Measurements from ENCODE around the gene RNF225.
A peak's percentile ranks its signal among the peaks of the same experiment; 100 is the strongest.

RNF225 gene

DNA sequence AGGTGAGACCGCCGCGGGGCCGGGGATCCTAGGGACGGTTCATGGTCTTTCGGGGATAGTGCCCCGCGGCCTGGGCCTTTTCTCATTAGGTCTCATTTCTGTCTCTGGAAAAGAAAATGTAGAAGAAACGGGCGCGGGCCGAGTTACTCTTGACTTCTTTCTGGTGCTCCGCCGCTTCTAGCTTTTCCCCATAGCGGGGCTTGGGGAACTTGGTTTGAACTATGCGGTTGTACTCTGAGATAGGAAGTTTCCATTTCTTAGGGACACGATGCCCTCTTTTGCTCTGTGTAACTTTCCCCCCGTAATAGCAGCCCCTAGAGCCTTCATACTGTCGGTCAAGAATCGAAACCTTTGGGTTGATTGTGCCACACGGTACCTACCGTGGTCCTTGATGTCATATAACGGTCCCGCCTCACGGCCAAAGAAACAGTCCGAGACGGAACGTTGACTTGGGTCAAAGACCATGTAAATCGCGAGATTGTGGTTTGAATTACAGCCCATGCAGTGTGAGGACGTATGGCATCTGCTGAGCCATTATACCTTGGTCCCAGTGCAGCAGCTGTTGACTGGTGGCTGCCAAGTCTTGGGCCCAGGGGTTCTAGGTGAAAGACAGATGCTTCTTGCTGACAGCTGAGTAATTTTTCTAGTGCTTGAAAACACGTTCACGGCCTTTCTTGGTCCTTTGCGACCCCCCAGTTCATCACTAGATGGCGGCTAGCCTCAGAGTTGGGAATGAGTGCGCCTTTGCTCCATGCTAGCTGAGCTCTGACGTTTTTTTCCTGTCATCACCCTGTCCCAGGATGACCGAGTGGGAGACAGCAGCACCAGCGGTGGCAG is 7.9 kb upstream of the RNF225 start:
- no peak overlapping the region for H2AK5ac ChIP-seq (ENCODE audit: low read depth, low read length)
- no peak overlapping the region for H2BK15ac ChIP-seq (ENCODE audit: low read length)
- peak overlapping the region; percentile 95 for H3K23ac ChIP-seq (ENCODE audit: low read depth, low read length, poor library complexity)
- no peak for DNase-seq (ENCODE audit: low spot score)
- H2AFZ ChIP-seq (ENCODE audit: low read length) = peak overlapping the region; percentile 32
- H3K4me3 ChIP-seq (ENCODE audit: low read length in 2 of 2) = peak overlapping the region; percentile 60 to 86
- no peak overlapping the region for H4K91ac ChIP-seq (ENCODE audit: low read depth, low read length, poor library complexity)
- peak overlapping the region; percentile 33 for H3K18ac ChIP-seq (ENCODE audit: low read length)
- no peak overlapping the region for H4K8ac ChIP-seq (ENCODE audit: low read depth, low read length)
- H3K79me1 ChIP-seq (ENCODE audit: low read depth, low read length) = peaks cover 13% of the 10 kb centered on the region
- H3K9me3 ChIP-seq (replicated peaks in 1 of 2; ENCODE audit: control insufficient read depth in 2 of 2, insufficient read depth in 1 of 2, low read depth in 1 of 2, low read length in 2 of 2) = no peaks in the 10 kb centered on the region
- H3K4me1 ChIP-seq (ENCODE audit: control insufficient read depth in 2 of 2, insufficient read depth in 1 of 2, low read depth in 1 of 2, low read length in 2 of 2) = peaks cover 11 to 17% of the 10 kb centered on the region in 2 donors
- H3K14ac ChIP-seq (ENCODE audit: low read length) = peak overlapping the region; percentile 94
- no peak overlapping the region for H2BK120ac ChIP-seq (ENCODE audit: low read depth, low read length)
- no peak overlapping the region for H3K27ac ChIP-seq (replicated peaks; ENCODE audit: low read length)
- peak overlapping the region; percentile 98 for H3K4me2 ChIP-seq (ENCODE audit: insufficient read depth, low read length, poor library complexity, severe bottlenecking)
- no peak overlapping the region for H2BK12ac ChIP-seq (ENCODE audit: low read length)
- no peaks in the 10 kb centered on the region for H3K27me3 ChIP-seq (ENCODE audit: control insufficient read depth in 3 of 3, insufficient read depth in 3 of 3, low read depth in 1 of 3, low read length in 3 of 3)
- H2BK5ac ChIP-seq (ENCODE audit: low read length) = no peak overlapping the region
- peak overlapping the region; percentile 97 for H3K9ac ChIP-seq (ENCODE audit: low read depth, low read length, poor library complexity)
- H3K4ac ChIP-seq (ENCODE audit: low read length) = no peak overlapping the region
- H3K36me3 ChIP-seq (replicated peaks in 1 of 2; ENCODE audit: control insufficient read depth in 2 of 2, insufficient read depth in 2 of 2, low read length in 2 of 2) = peaks cover 16 to 44% of the 10 kb centered on the region in 2 donors
- WGBS, 2 donors (ENCODE audit: extremely low coverage in 2 of 2, insufficient read length in 2 of 2, insufficient replicate concordance in 1 of 2) = no CpG with 5 or more reads among the region's 39 CpGs

DNA sequence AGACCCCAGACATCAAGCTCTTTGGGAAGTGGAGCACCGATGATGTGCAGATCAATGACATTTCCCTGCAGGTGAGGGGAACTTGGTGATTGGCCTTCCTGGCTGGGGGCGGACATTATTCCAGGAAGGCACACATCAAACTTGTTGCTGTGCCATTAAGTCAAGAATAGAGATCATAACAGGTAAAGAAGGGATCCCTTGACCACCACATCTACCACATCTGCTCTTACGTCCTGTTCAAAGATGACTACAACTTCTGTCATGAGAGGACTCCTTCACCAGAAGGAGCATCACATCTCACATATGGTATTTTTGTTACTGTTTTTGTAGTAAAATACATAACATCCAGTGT is 7.3 kb upstream of the RNF225 start:
- Histone ChIP-seq H3K79me1 (ENCODE audit: low read depth, low read length) (peaks cover 16% of the 10 kb centered on the region), H4K91ac (ENCODE audit: low read depth, low read length, poor library complexity) (no peak overlapping the region), H4K8ac (ENCODE audit: low read depth, low read length) (no peak overlapping the region), H2BK5ac (ENCODE audit: low read length) (no peak overlapping the region), H3K9me3 (replicated peaks in 1 of 2; ENCODE audit: control insufficient read depth in 2 of 2, insufficient read depth in 1 of 2, low read depth in 1 of 2, low read length in 2 of 2) (no peaks in the 10 kb centered on the region), H3K4me2 (ENCODE audit: insufficient read depth, low read length, poor library complexity, severe bottlenecking) (peak overlapping the region; percentile 98), H3K27ac (replicated peaks; ENCODE audit: low read length) (no peak overlapping the region), H3K18ac (ENCODE audit: low read length) (no peak overlapping the region), H3K36me3 (replicated peaks in 1 of 2; ENCODE audit: control insufficient read depth in 2 of 2, insufficient read depth in 2 of 2, low read length in 2 of 2) (peaks cover 22 to 50% of the 10 kb centered on the region in 2 donors), H2BK12ac (ENCODE audit: low read length) (no peak overlapping the region), H2BK15ac (ENCODE audit: low read length) (no peak overlapping the region), H3K4me3 (ENCODE audit: low read length in 2 of 2) (peak overlapping the region; percentile 60 to 86), H2AK5ac (ENCODE audit: low read depth, low read length) (no peak overlapping the region), H3K4me1 (ENCODE audit: control insufficient read depth in 2 of 2, insufficient read depth in 1 of 2, low read depth in 1 of 2, low read length in 2 of 2) (peaks cover 11 to 17% of the 10 kb centered on the region in 2 donors), H3K4ac (ENCODE audit: low read length) (no peak overlapping the region), H3K14ac (ENCODE audit: low read length) (no peak overlapping the region), H3K27me3 (ENCODE audit: control insufficient read depth in 3 of 3, insufficient read depth in 3 of 3, low read depth in 1 of 3, low read length in 3 of 3) (no peaks in the 10 kb centered on the region), H3K23ac (ENCODE audit: low read depth, low read length, poor library complexity) (no peak overlapping the region), H3K9ac (ENCODE audit: low read depth, low read length, poor library complexity) (no peak overlapping the region), H2BK120ac (ENCODE audit: low read depth, low read length) (no peak overlapping the region), H2AFZ (ENCODE audit: low read length) (no peak overlapping the region)
- WGBS, 2 donors (ENCODE audit: extremely low coverage in 2 of 2, insufficient read length in 2 of 2, insufficient replicate concordance in 1 of 2) = no CpG with 5 or more reads among the region's 3 CpGs
- no peak for DNase-seq (ENCODE audit: low spot score)

DNA sequence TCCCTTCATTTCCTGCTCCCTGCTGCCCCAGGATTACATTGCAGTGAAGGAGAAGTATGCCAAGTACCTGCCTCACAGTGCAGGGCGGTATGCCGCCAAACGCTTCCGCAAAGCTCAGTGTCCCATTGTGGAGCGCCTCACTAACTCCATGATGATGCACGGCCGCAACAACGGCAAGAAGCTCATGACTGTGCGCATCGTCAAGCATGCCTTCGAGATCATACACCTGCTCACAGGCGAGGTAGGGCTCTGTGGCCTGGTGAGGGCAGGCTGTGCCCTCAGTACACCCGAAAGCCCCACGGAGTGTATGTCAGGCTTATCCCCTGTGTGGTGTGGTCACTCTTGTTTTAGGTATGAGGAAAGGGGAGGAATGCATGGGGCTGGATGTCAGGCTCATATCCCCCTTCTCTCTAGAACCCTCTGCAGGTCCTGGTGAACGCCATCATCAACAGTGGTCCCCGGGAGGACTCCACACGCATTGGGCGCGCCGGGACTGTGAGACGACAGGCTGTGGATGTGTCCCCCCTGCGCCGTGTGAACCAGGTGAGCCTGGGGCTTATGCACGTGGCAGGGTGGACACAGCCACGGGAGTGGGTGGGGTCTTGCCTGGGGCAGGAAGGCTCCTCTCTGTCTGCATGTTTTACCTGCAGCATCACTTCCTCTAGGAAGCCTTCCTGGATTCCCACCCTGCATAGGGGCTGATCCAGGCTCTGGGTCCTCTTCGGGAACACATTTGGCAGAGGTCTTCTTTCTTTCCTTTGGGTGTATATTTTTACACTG is 2.3 kb upstream of the RNF225 start:
- no peak overlapping the region for H3K4me2 ChIP-seq (ENCODE audit: insufficient read depth, low read length, poor library complexity, severe bottlenecking)
- H3K27ac ChIP-seq (replicated peaks; ENCODE audit: low read length) = no peak overlapping the region
- DNase-seq (ENCODE audit: low spot score) = no peak
- peaks cover 0 to 22% (median 7%) of the 10 kb centered on the region in 3 experiments for H3K27me3 ChIP-seq (ENCODE audit: control insufficient read depth in 3 of 3, insufficient read depth in 3 of 3, low read depth in 1 of 3, low read length in 3 of 3)
- peak overlapping the region; percentile 11 for H3K23ac ChIP-seq (ENCODE audit: low read depth, low read length, poor library complexity)
- no peak overlapping the region for H2BK15ac ChIP-seq (ENCODE audit: low read length)
- H3K79me1 ChIP-seq (ENCODE audit: low read depth, low read length) = peaks cover 8% of the 10 kb centered on the region
- no peak overlapping the region for H2BK120ac ChIP-seq (ENCODE audit: low read depth, low read length)
- H3K4me1 ChIP-seq (ENCODE audit: control insufficient read depth in 2 of 2, insufficient read depth in 1 of 2, low read depth in 1 of 2, low read length in 2 of 2) = peaks cover 2 to 7% of the 10 kb centered on the region in 2 donors
- H3K4me3 ChIP-seq (ENCODE audit: low read length in 2 of 2) = no peak overlapping the region
- H2BK12ac ChIP-seq (ENCODE audit: low read length) = no peak overlapping the region
- peaks cover 0 to 1% of the 10 kb centered on the region in 2 donors for H3K9me3 ChIP-seq (replicated peaks in 1 of 2; ENCODE audit: control insufficient read depth in 2 of 2, insufficient read depth in 1 of 2, low read depth in 1 of 2, low read length in 2 of 2)
- H3K18ac ChIP-seq (ENCODE audit: low read length) = no peak overlapping the region
- no peak overlapping the region for H2AK5ac ChIP-seq (ENCODE audit: low read depth, low read length)
- H3K36me3 ChIP-seq (replicated peaks in 1 of 2; ENCODE audit: control insufficient read depth in 2 of 2, insufficient read depth in 2 of 2, low read length in 2 of 2) = peaks cover 36 to 78% of the 10 kb centered on the region in 2 donors
- no peak overlapping the region for H3K4ac ChIP-seq (ENCODE audit: low read length)
- no peak overlapping the region for H3K9ac ChIP-seq (ENCODE audit: low read depth, low read length, poor library complexity)
- no peak overlapping the region for H3K14ac ChIP-seq (ENCODE audit: low read length)
- no peak overlapping the region for H2BK5ac ChIP-seq (ENCODE audit: low read length)
- H4K8ac ChIP-seq (ENCODE audit: low read depth, low read length) = no peak overlapping the region
- no peak overlapping the region for H2AFZ ChIP-seq (ENCODE audit: low read length)
- no CpG with 5 or more reads among the region's 26 CpGs for WGBS, 2 donors (ENCODE audit: extremely low coverage in 2 of 2, insufficient read length in 2 of 2, insufficient replicate concordance in 1 of 2)
- H4K91ac ChIP-seq (ENCODE audit: low read depth, low read length, poor library complexity) = no peak overlapping the region

DNA sequence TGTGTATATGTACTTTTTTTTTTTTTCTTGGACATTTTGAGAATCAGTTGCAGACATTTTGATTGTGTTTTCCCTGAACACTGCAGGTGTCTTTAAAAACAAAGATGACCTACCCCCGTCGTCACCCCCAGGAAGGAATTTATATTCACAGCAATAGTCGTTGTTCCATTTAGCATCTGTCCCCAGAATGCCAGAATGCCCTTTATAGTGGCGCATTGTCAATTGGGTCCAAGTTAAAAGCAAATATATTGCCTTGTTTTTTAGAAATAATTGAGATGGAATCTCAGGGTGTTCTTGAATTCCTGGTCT is 1.8 kb upstream of the RNF225 start:
- Histone ChIP-seq H3K27me3 (ENCODE audit: control insufficient read depth in 3 of 3, insufficient read depth in 3 of 3, low read depth in 1 of 3, low read length in 3 of 3) (peaks cover 0 to 22% (median 7%) of the 10 kb centered on the region in 3 experiments), H2BK12ac (ENCODE audit: low read length) (no peak overlapping the region), H3K4me2 (ENCODE audit: insufficient read depth, low read length, poor library complexity, severe bottlenecking) (no peak overlapping the region), H3K27ac (replicated peaks; ENCODE audit: low read length) (no peak overlapping the region), H2BK120ac (ENCODE audit: low read depth, low read length) (no peak overlapping the region), H3K23ac (ENCODE audit: low read depth, low read length, poor library complexity) (no peak overlapping the region), H3K79me1 (ENCODE audit: low read depth, low read length) (peaks cover 7% of the 10 kb centered on the region), H3K9ac (ENCODE audit: low read depth, low read length, poor library complexity) (no peak overlapping the region), H4K8ac (ENCODE audit: low read depth, low read length) (no peak overlapping the region), H3K9me3 (replicated peaks in 1 of 2; ENCODE audit: control insufficient read depth in 2 of 2, insufficient read depth in 1 of 2, low read depth in 1 of 2, low read length in 2 of 2) (peaks cover 0 to 1% of the 10 kb centered on the region in 2 donors), H3K36me3 (replicated peaks in 1 of 2; ENCODE audit: control insufficient read depth in 2 of 2, insufficient read depth in 2 of 2, low read length in 2 of 2) (peaks cover 33 to 73% of the 10 kb centered on the region in 2 donors), H3K18ac (ENCODE audit: low read length) (no peak overlapping the region), H3K4me1 (ENCODE audit: control insufficient read depth in 2 of 2, insufficient read depth in 1 of 2, low read depth in 1 of 2, low read length in 2 of 2) (peaks cover 0 to 5% of the 10 kb centered on the region in 2 donors), H3K4ac (ENCODE audit: low read length) (no peak overlapping the region), H2AK5ac (ENCODE audit: low read depth, low read length) (no peak overlapping the region), H4K91ac (ENCODE audit: low read depth, low read length, poor library complexity) (no peak overlapping the region), H2AFZ (ENCODE audit: low read length) (no peak overlapping the region), H3K4me3 (ENCODE audit: low read length in 2 of 2) (no peak overlapping the region), H3K14ac (ENCODE audit: low read length) (no peak overlapping the region), H2BK15ac (ENCODE audit: low read length) (no peak overlapping the region), H2BK5ac (ENCODE audit: low read length) (no peak overlapping the region)
- DNase-seq (ENCODE audit: low spot score) = no peak
- WGBS, 2 donors (ENCODE audit: extremely low coverage in 2 of 2, insufficient read length in 2 of 2, insufficient replicate concordance in 1 of 2) = no CpG with 5 or more reads among the region's 4 CpGs
